TTC549 (cell line): ENCODE data around the gene KLHL40.

Experiments used
- FAIRE-seq: peaks from 2 replicates; lab custom pipeline; 2012; peaks lifted over from hg19 to GRCh38; lab: Jason Lieb, UNC

KLHL40 gene

GRCh38 chr3:42685363-42685881 lies at the start of gene KLHL40:
Gene KLHL40, plus strand, starts transcription at chr3:42685537. Its CDS starts 82 bp downstream, at chr3:42685619.
- no peak for FAIRE-seq

GRCh38 chr3:42637001-42637400 lies 48.3 kb upstream of the KLHL40 start:
- FAIRE-seq: no peak

GRCh38 chr3:42638339-42638842 lies 46.9 kb upstream of the KLHL40 start:
- FAIRE-seq: no peak

GRCh38 chr3:42639192-42639591 lies 46.1 kb upstream of the KLHL40 start:
- FAIRE-seq: no peak

GRCh38 chr3:42640129-42640528 lies 45.2 kb upstream of the KLHL40 start:
- no peak for FAIRE-seq

- no peak for FAIRE-seq
These were observed 44.5 kb upstream of the KLHL40 start for GRCh38 chr3:42640771-42641370.

- no peak for FAIRE-seq
These were observed 37.4 kb upstream of the KLHL40 start for GRCh38 chr3:42647821-42648459.

GRCh38 chr3:42649006-42649405 lies 36.3 kb upstream of the KLHL40 start:
- FAIRE-seq: no peak

- no peak for FAIRE-seq
These were observed 35.6 kb upstream of the KLHL40 start for GRCh38 chr3:42649783-42650182.

- FAIRE-seq: no peak
These were observed 33.9 kb upstream of the KLHL40 start for GRCh38 chr3:42651248-42652091.

GRCh38 chr3:42652251-42652610 lies 33.1 kb upstream of the KLHL40 start:
- no peak for FAIRE-seq

GRCh38 chr3:42652611-42653302 lies 32.6 kb upstream of the KLHL40 start:
- FAIRE-seq: no peak

- FAIRE-seq: no peak
These were observed 32.1 kb upstream of the KLHL40 start for GRCh38 chr3:42653303-42653559.

GRCh38 chr3:42653560-42654330 lies 31.6 kb upstream of the KLHL40 start, which contains the start of gene ZBTB47:
Gene ZBTB47, plus strand, starts transcription at chr3:42653697. Its CDS starts 4,659 bp downstream, at chr3:42658356.
- FAIRE-seq: no peak

- FAIRE-seq: no peak
These were observed 30.8 kb upstream of the KLHL40 start for GRCh38 chr3:42654331-42655201.

GRCh38 chr3:42655331-42655888 lies 29.9 kb upstream of the KLHL40 start:
- no peak for FAIRE-seq

- FAIRE-seq: no peak
These were observed 29.2 kb upstream of the KLHL40 start for GRCh38 chr3:42655980-42656679.

- no peak for FAIRE-seq
These were observed 28.4 kb upstream of the KLHL40 start for GRCh38 chr3:42656680-42657610.

GRCh38 chr3:42657675-42658074 lies 27.7 kb upstream of the KLHL40 start:
- no peak for FAIRE-seq
